Measurements from ENCODE around the gene PPP2R5D.

PPP2R5D gene

DNA sequence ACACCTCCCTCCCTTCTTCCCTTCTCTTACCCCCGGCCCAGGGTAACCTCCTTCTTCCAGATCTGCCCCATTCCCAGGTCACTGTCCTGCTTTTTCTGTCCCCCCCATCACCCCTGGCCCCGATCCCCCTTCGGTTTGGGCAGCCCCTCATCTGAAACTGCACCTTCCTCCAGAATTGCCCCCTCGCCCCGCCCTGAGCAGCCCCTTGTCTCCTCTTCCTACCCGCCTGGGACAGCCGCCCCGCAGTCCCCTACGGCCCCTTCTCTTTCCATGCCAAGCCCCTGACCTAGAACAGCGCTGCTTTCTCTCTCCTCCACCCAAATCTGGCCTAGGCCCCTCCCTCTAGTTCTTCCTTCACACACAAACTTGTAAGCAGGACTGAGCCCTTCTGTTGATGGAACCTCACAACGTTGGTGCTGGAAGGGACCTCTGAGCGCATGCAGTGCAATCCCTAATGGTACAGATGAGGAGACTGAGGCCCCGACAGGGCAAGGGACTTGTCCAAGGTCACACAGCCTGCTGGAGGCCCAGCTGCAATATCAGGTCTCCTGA, 630 bp downstream of the PPP2R5D start:
- Histone ChIP-seq H3K9me3 (ENCODE audit: insufficient read depth, low read depth, low read length) (no peaks in the 10 kb centered on the region), H2AFZ (ENCODE audit: low read length) (peak overlapping the region; percentile 79), H3K4me1 (ENCODE audit: insufficient read depth, low read length, poor library complexity, severe bottlenecking) (peaks cover 44% of the 10 kb centered on the region), H3K9ac (ENCODE audit: low read depth, low read length, poor library complexity, severe bottlenecking) (peak overlapping the region; percentile 90), H3F3A (ENCODE audit: low read depth) (no peaks in the 10 kb centered on the region), H3K27me3 (ENCODE audit: insufficient read depth, low read length, poor library complexity, severe bottlenecking) (no peaks in the 10 kb centered on the region), H4K20me1 (ENCODE audit: insufficient read depth, low read length, poor library complexity, severe bottlenecking) (peaks cover 5% of the 10 kb centered on the region), H3K79me2 (ENCODE audit: insufficient read depth, low read length) (peaks cover 45% of the 10 kb centered on the region), H3K4me3 (ENCODE audit: low read length, poor library complexity, severe bottlenecking) (peak overlapping the region; percentile 85), H3K9me2 (replicated peaks; ENCODE audit: low read depth, low read length) (no peaks in the 10 kb centered on the region), H3K36me3 (ENCODE audit: insufficient read depth, low read length) (no peaks in the 10 kb centered on the region), H3K4me2 (ENCODE audit: low read depth, low read length, poor library complexity, severe bottlenecking) (peak overlapping the region; percentile 90)
- TF ChIP-seq EZH2phosphoT487 (IDR thresholded peaks at IDR 0.05; ENCODE audit: borderline replicate concordance): no peak
- no peak for TF ChIP-seq CTCF (conservative IDR thresholded peaks at IDR 0.05; ENCODE audit: low read length)

GRCh38 chr6:42987533-42988451, 3.4 kb downstream of the PPP2R5D start:
- H3K4me1 ChIP-seq (ENCODE audit: insufficient read depth, low read length, poor library complexity, severe bottlenecking): peaks cover 43% of the 10 kb centered on the region
- H3K4me3 ChIP-seq (ENCODE audit: low read length, poor library complexity, severe bottlenecking): peak overlapping the region; percentile 53
- peak overlapping the region; percentile 53 for H3K9ac ChIP-seq (ENCODE audit: low read depth, low read length, poor library complexity, severe bottlenecking)
- H3F3A ChIP-seq (ENCODE audit: low read depth): no peaks in the 10 kb centered on the region
- no peaks in the 10 kb centered on the region for H3K9me2 ChIP-seq (replicated peaks; ENCODE audit: low read depth, low read length)
- H4K20me1 ChIP-seq (ENCODE audit: insufficient read depth, low read length, poor library complexity, severe bottlenecking): peaks cover 5% of the 10 kb centered on the region
- H3K79me2 ChIP-seq (ENCODE audit: insufficient read depth, low read length): peaks cover 45% of the 10 kb centered on the region
- H3K9me3 ChIP-seq (ENCODE audit: insufficient read depth, low read depth, low read length): no peaks in the 10 kb centered on the region
- H3K4me2 ChIP-seq (ENCODE audit: low read depth, low read length, poor library complexity, severe bottlenecking): peak overlapping the region; percentile 90
- peaks cover 3% of the 10 kb centered on the region; the same call in 1 of the 2 replicates for H3K36me3 ChIP-seq (ENCODE audit: insufficient read depth, low read length)
- no peak overlapping the region for H2AFZ ChIP-seq (ENCODE audit: low read length)
- TF ChIP-seq CTCF (conservative IDR thresholded peaks at IDR 0.05; ENCODE audit: low read length): no peak
- no peak for TF ChIP-seq EZH2phosphoT487 (IDR thresholded peaks at IDR 0.05; ENCODE audit: borderline replicate concordance)
- no peaks in the 10 kb centered on the region for H3K27me3 ChIP-seq (ENCODE audit: insufficient read depth, low read length, poor library complexity, severe bottlenecking)

- TF ChIP-seq EZH2phosphoT487 (IDR thresholded peaks at IDR 0.05; ENCODE audit: borderline replicate concordance): no peak
- TF ChIP-seq CTCF (conservative IDR thresholded peaks at IDR 0.05; ENCODE audit: low read length): no peak
- H3K4me3 ChIP-seq (ENCODE audit: low read length, poor library complexity, severe bottlenecking): no peak overlapping the region
- peaks cover 43% of the 10 kb centered on the region for H3K4me1 ChIP-seq (ENCODE audit: insufficient read depth, low read length, poor library complexity, severe bottlenecking)
- H3K4me2 ChIP-seq (ENCODE audit: low read depth, low read length, poor library complexity, severe bottlenecking): peak overlapping the region; percentile 90
- no peaks in the 10 kb centered on the region for H3K27me3 ChIP-seq (ENCODE audit: insufficient read depth, low read length, poor library complexity, severe bottlenecking)
- H2AFZ ChIP-seq (ENCODE audit: low read length): no peak overlapping the region
- peaks cover 46% of the 10 kb centered on the region for H3K79me2 ChIP-seq (ENCODE audit: insufficient read depth, low read length)
- peaks cover 3% of the 10 kb centered on the region; the same call in 1 of the 2 replicates for H3K36me3 ChIP-seq (ENCODE audit: insufficient read depth, low read length)
- no peaks in the 10 kb centered on the region for H3K9me3 ChIP-seq (ENCODE audit: insufficient read depth, low read depth, low read length)
- H3K9ac ChIP-seq (ENCODE audit: low read depth, low read length, poor library complexity, severe bottlenecking): no peak overlapping the region
- H3F3A ChIP-seq (ENCODE audit: low read depth): no peaks in the 10 kb centered on the region
- no peaks in the 10 kb centered on the region for H3K9me2 ChIP-seq (replicated peaks; ENCODE audit: low read depth, low read length)
- peaks cover 5% of the 10 kb centered on the region for H4K20me1 ChIP-seq (ENCODE audit: insufficient read depth, low read length, poor library complexity, severe bottlenecking)
Measured at GRCh38 chr6:42988486-42989020, 4.2 kb downstream of the PPP2R5D start.
